B cell (primary cell): Measurements from ENCODE around the gene PAK1IP1.

Experiments
- EZH2 ChIP-seq: IDR thresholded peaks from 2 replicates; pipeline ENCODE4 v1.6.1; 2012; ENCODE audit warnings: borderline replicate concordance, low read depth, mild to moderate bottlenecking, moderate library complexity, low read length; ENCODE audit not compliant: insufficient read depth, poor library complexity, severe bottlenecking
- TF ChIP-seq, protein P1 (sequence below): fragments of 200-600 bp; IDR thresholded peaks from one replicate; pipeline ENCODE4 v1.8.0; 2022; ENCODE audit warnings: antibody characterized with exemption, mild to moderate bottlenecking

DNA sequence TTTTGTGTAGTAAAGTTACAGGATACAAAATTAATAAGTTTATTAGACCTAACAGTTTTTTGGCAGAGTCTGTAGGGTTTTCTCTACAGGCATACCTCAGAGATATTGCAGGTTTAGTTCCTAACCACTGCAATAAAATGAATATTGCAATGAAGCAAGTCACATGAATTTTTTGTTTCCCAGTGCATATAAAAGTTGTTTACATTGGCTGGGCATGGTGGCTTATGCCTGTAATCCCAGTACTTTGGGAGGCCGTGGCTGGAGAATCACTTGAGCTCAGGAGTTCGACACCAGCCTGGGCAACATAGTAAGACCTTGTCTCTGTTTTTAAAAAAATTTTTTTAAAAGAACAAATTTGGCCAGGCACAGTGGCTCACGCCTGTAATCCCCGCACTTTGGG is 16.3 kb upstream of the PAK1IP1 start:
- no peak for TF ChIP-seq EZH2
- TF ChIP-seq, protein P1, sequence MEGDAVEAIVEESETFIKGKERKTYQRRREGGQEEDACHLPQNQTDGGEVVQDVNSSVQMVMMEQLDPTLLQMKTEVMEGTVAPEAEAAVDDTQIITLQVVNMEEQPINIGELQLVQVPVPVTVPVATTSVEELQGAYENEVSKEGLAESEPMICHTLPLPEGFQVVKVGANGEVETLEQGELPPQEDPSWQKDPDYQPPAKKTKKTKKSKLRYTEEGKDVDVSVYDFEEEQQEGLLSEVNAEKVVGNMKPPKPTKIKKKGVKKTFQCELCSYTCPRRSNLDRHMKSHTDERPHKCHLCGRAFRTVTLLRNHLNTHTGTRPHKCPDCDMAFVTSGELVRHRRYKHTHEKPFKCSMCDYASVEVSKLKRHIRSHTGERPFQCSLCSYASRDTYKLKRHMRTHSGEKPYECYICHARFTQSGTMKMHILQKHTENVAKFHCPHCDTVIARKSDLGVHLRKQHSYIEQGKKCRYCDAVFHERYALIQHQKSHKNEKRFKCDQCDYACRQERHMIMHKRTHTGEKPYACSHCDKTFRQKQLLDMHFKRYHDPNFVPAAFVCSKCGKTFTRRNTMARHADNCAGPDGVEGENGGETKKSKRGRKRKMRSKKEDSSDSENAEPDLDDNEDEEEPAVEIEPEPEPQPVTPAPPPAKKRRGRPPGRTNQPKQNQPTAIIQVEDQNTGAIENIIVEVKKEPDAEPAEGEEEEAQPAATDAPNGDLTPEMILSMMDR = no peak
